Naive B cell (primary cell): Measurements from ENCODE around the gene EFCAB6. TPM values are rescaled to one million over a fixed set of nuclear protein-coding genes. Genes with fewer than 3 reads are reported as not detected.

Experiments
- ATAC-seq, 2 donors: fragments of 150-1000 bp; cut with Tn5 transposase; 2 replicates each; pipeline ENCODE4 v1.10.0; 2021; ENCODE audit warnings: low read depth in 2 of 2, mild to moderate bottlenecking in 2 of 2, moderate library complexity in 2 of 2
- DNase-seq: peaks from one replicate; pipeline ENCODE4 v3.0.0; 2022
- H3K27ac Mint-ChIP-seq, 6 donors: one replicate each; pipeline ENCODE4 v1.8.0; 2020 to 2022; ENCODE audit warnings: mild to moderate bottlenecking in 6 of 6, mixed read lengths in 6 of 6, moderate library complexity in 5 of 6, inconsistent platforms in 2 of 6
- H3K27me3 Mint-ChIP-seq, 3 donors: one replicate each; pipeline ENCODE4 v1.8.0; 2021 to 2022; ENCODE audit warnings: mixed read lengths in 3 of 3, mild to moderate bottlenecking in 1 of 3
- H3K36me3 Mint-ChIP-seq, 2 donors: one replicate each; pipeline ENCODE4 v1.8.0; 2020 to 2022; ENCODE audit warnings: mixed read lengths in 2 of 2, inconsistent platforms in 1 of 2, mild to moderate bottlenecking in 1 of 2
- H3K4me1 Mint-ChIP-seq, 3 donors: one replicate each; pipeline ENCODE4 v1.8.0; 2020 to 2022; ENCODE audit warnings: mixed read lengths in 3 of 3, inconsistent platforms in 1 of 3, mild to moderate bottlenecking in 1 of 3, moderate library complexity in 1 of 3
- H3K4me3 Mint-ChIP-seq, 8 donors: one replicate each; pipeline ENCODE4 v1.8.0; 2020 to 2022; ENCODE audit warnings: mild to moderate bottlenecking in 8 of 8, mixed read lengths in 8 of 8, moderate library complexity in 8 of 8, inconsistent platforms in 2 of 8
- H3K9me3 Mint-ChIP-seq, 7 donors: one replicate each; pipeline ENCODE4 v1.8.0; 2020 to 2022; ENCODE audit warnings: mixed read lengths in 7 of 7, mild to moderate bottlenecking in 5 of 7, inconsistent platforms in 2 of 7, moderate library complexity in 1 of 7
- polyA plus RNA-seq, 6 donors: library from polyadenylated mRNA; unstranded; fragments of 300-500 nt; fragmentation: Illumina TruSeq; gene quantifications; one replicate each; pipeline ENCODE4 v1.2.3, GENCODE V29; 2021; ENCODE audit warnings: low read depth in 6 of 6

EFCAB6 gene
- polyA plus RNA-seq, 6 donors from 2014 or later, result not detected

GRCh38 chr22:43592476-43592875 is 219.6 kb downstream of the EFCAB6 start:
- no peak overlapping the region for H3K27ac Mint-ChIP-seq
- no peaks in the 10 kb centered on the region for H3K36me3 Mint-ChIP-seq
- DNase-seq, result no peak
- H3K4me1 Mint-ChIP-seq, result peaks cover 0 to 1% (median 0%) of the 10 kb centered on the region in 3 donors
- no peak for ATAC-seq
- H3K9me3 Mint-ChIP-seq, result peaks cover 4 to 46% (median 17%) of the 10 kb centered on the region in 7 donors
- peaks cover 21 to 44% (median 26%) of the 10 kb centered on the region in 3 donors for H3K27me3 Mint-ChIP-seq
- no peak overlapping the region for H3K4me3 Mint-ChIP-seq

DNA sequence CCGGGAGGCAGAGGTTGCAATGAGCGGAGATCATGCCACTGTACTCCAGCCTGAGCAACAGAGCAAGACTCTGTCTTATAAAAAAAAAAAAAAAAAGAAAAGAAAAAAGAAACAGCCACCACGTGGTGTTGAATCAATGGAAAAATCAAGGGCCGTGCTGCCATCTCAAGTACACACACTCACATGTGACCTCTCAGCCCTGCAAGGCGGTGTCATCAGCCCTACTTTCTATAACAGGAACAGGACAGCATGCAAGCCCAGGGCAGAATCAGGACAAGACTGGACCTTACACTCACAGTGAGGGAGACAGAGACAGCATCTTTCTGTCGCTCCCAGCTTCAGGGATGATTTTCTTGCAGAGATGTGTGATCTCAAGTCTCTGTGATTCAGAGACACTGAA is 220.7 kb downstream of the EFCAB6 start:
- peaks cover 0 to 1% (median 0%) of the 10 kb centered on the region in 3 donors for H3K4me1 Mint-ChIP-seq
- H3K9me3 Mint-ChIP-seq, result peaks cover 4 to 47% (median 17%) of the 10 kb centered on the region in 7 donors
- H3K36me3 Mint-ChIP-seq, result no peaks in the 10 kb centered on the region
- no peak overlapping the region for H3K4me3 Mint-ChIP-seq
- H3K27ac Mint-ChIP-seq, result no peak overlapping the region
- no peak for DNase-seq
- no peak for ATAC-seq
- peaks cover 32 to 52% (median 32%) of the 10 kb centered on the region in 3 donors for H3K27me3 Mint-ChIP-seq

- peaks cover 0 to 1% (median 0%) of the 10 kb centered on the region in 3 donors for H3K4me1 Mint-ChIP-seq
- no peak overlapping the region for H3K27ac Mint-ChIP-seq
- no peak overlapping the region for H3K4me3 Mint-ChIP-seq
- peaks cover 40 to 45% (median 44%) of the 10 kb centered on the region in 3 donors for H3K27me3 Mint-ChIP-seq
- DNase-seq, result no peak
- ATAC-seq, result no peak
- peaks cover 0 to 20% of the 10 kb centered on the region in 2 donors for H3K36me3 Mint-ChIP-seq
- peaks cover 9 to 59% (median 23%) of the 10 kb centered on the region in 7 donors for H3K9me3 Mint-ChIP-seq
Observed at GRCh38 chr22:43587574-43587973, 224.5 kb downstream of the EFCAB6 start.

- ATAC-seq (no peak), DNase-seq (no peak)
- Mint-ChIP-seq H3K27me3 (peaks cover 30 to 40% (median 32%) of the 10 kb centered on the region in 3 donors), H3K27ac (no peak overlapping the region), H3K4me1 (no peaks in the 10 kb centered on the region), H3K9me3 (peaks cover 14 to 70% (median 33%) of the 10 kb centered on the region in 7 donors), H3K36me3 (peaks cover 0 to 25% of the 10 kb centered on the region in 2 donors), H3K4me3 (no peak overlapping the region)
Observed at GRCh38 chr22:43583501-43583900, 228.6 kb downstream of the EFCAB6 start.

GRCh38 chr22:43582394-43582793 is 229.7 kb downstream of the EFCAB6 start:
- Mint-ChIP-seq H3K4me3 (no peak overlapping the region), H3K9me3 (peaks cover 13 to 60% (median 27%) of the 10 kb centered on the region in 7 donors), H3K27me3 (peaks cover 26 to 35% (median 27%) of the 10 kb centered on the region in 3 donors), H3K36me3 (peaks cover 0 to 25% of the 10 kb centered on the region in 2 donors), H3K4me1 (no peaks in the 10 kb centered on the region), H3K27ac (no peak overlapping the region)
- ATAC-seq (no peak), DNase-seq (no peak)

DNA sequence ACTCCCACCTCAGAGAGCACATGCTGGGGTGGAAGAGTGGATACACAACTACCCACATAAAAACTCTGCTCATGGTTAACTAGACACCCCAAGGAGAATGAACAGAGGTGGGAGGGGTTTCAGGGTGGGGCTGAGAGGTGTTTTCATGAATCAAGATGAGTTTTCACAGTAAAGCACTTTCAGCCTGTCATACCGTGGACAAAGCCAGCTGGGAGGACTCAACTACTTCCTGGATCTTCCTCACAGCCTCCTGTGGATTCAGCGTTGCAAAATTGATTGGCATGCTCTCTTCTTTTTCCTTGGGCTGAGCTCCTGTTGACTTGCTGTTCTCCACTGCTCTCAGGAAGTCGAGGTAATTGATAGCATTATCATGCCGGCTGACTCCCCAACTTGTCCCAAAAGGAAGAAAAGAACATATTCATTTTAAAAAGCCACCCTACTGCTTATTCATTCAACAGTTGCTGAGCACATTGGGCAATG is 231.8 kb downstream of the EFCAB6 start:
- peaks cover 8 to 40% (median 23%) of the 10 kb centered on the region in 7 donors for H3K9me3 Mint-ChIP-seq
- no peak overlapping the region for H3K4me3 Mint-ChIP-seq
- H3K27ac Mint-ChIP-seq, result no peak overlapping the region
- H3K36me3 Mint-ChIP-seq, result peaks cover 0 to 21% of the 10 kb centered on the region in 2 donors
- H3K4me1 Mint-ChIP-seq, result no peaks in the 10 kb centered on the region
- DNase-seq (no peak), ATAC-seq (no peak)
- peaks cover 8 to 20% (median 14%) of the 10 kb centered on the region in 3 donors for H3K27me3 Mint-ChIP-seq

DNA sequence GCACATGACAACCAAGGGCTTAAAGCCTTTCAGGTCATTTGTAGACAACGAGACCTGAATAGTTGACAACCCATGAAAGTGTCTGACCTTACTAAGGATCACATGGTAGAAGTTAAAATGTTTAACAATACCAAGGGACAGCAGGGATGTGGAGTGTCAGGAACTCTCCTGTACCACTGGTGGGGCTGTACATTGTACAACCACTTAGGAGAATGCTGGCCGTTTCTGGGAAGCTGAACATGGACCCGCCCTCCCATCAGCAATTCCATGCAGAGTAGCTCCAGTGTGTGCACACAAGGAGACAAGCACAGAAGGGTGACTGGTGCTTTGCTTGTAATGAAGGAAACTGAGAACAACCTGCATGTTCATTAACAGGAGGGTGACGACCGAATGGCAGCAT is 237.4 kb downstream of the EFCAB6 start:
- no peak for ATAC-seq
- Mint-ChIP-seq H3K36me3 (no peaks in the 10 kb centered on the region), H3K4me1 (no peaks in the 10 kb centered on the region), H3K4me3 (no peak overlapping the region), H3K27ac (no peak overlapping the region), H3K27me3 (peaks cover 13 to 17% (median 16%) of the 10 kb centered on the region in 3 donors), H3K9me3 (no peaks in the 10 kb centered on the region)
- DNase-seq, result no peak

GRCh38 chr22:43572710-43573109 is 239.4 kb downstream of the EFCAB6 start:
- H3K4me1 Mint-ChIP-seq, result no peaks in the 10 kb centered on the region
- H3K27ac Mint-ChIP-seq, result no peak overlapping the region
- H3K36me3 Mint-ChIP-seq, result no peaks in the 10 kb centered on the region
- H3K27me3 Mint-ChIP-seq, result peaks cover 16 to 26% (median 21%) of the 10 kb centered on the region in 3 donors
- no peak overlapping the region for H3K4me3 Mint-ChIP-seq
- DNase-seq (no peak), ATAC-seq (no peak)
- no peaks in the 10 kb centered on the region for H3K9me3 Mint-ChIP-seq

- peaks cover 9 to 40% (median 30%) of the 10 kb centered on the region in 3 donors for H3K27me3 Mint-ChIP-seq
- no peak overlapping the region for H3K27ac Mint-ChIP-seq
- H3K4me1 Mint-ChIP-seq, result no peaks in the 10 kb centered on the region
- no peak overlapping the region for H3K4me3 Mint-ChIP-seq
- no peaks in the 10 kb centered on the region for H3K9me3 Mint-ChIP-seq
- no peaks in the 10 kb centered on the region for H3K36me3 Mint-ChIP-seq
- no peak for DNase-seq
- no peak for ATAC-seq
Observed at GRCh38 chr22:43571181-43571580, 240.9 kb downstream of the EFCAB6 start.

DNA sequence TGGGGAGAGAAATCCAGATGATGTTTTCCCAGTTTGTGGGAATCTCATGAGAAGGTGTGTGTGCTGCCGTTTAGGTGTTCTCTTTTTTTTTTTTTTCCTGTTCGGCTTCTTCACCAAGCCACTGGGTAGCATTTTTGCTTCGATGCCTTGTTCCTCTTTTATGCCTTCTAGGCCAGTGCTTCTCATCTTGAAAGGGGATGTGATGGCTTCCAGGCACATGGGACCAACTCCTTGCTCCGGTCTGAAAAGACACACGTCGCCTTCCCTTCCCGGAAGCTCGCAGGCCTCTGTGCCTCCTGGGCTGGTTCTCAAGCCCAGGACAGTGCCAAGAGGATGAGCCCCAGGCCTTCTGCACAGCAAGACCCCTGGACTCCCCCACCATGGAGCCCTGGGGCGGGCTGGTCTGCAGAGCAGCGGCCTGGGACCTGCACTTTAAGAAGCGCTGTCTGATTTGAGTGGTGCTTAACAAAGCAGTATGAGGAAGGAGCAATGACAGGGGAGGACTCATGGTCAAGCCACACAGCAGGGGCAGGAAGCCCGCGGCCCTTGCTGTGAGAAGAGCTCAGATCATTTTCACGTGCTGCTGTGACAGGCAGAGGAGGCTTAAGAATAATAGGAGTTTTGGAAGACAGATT is 241.5 kb downstream of the EFCAB6 start:
- no peaks in the 10 kb centered on the region for H3K9me3 Mint-ChIP-seq
- H3K27me3 Mint-ChIP-seq, result peaks cover 9 to 41% (median 31%) of the 10 kb centered on the region in 3 donors
- H3K4me3 Mint-ChIP-seq, result no peak overlapping the region
- no peak for ATAC-seq
- no peaks in the 10 kb centered on the region for H3K36me3 Mint-ChIP-seq
- H3K4me1 Mint-ChIP-seq, result no peaks in the 10 kb centered on the region
- H3K27ac Mint-ChIP-seq, result peak overlapping the region in 1 of 6 donors; percentile 43
- no peak for DNase-seq

DNA sequence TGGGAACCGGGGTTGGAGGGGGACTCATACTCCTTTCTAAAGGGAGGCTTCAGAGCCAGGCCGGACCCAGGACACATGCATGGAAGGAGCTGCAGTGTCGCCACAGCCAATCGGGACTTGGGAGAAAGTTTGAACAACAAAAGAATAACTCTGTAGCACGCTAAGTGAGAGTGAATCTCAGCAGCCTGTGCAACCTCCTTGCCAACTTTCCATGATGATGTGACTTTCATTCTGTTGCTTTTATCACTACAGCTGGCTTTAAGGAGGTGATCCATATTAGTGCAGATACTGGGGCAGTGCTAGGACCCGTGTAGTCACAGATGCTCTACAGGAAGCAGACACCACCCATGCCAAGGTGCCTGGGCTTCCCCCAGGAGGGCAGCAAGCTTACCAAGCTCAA is 243.0 kb downstream of the EFCAB6 start:
- H3K9me3 Mint-ChIP-seq, result peaks cover 0 to 4% (median 0%) of the 10 kb centered on the region in 7 donors
- H3K4me3 Mint-ChIP-seq, result no peak overlapping the region
- H3K27me3 Mint-ChIP-seq, result peaks cover 9 to 41% (median 31%) of the 10 kb centered on the region in 3 donors
- no peaks in the 10 kb centered on the region for H3K36me3 Mint-ChIP-seq
- DNase-seq (no peak), ATAC-seq (no peak)
- no peaks in the 10 kb centered on the region for H3K4me1 Mint-ChIP-seq
- no peak overlapping the region for H3K27ac Mint-ChIP-seq

GRCh38 chr22:43567691-43568324 is 244.3 kb downstream of the EFCAB6 start:
- Mint-ChIP-seq H3K36me3 (no peaks in the 10 kb centered on the region), H3K4me1 (no peaks in the 10 kb centered on the region), H3K27ac (no peak overlapping the region), H3K4me3 (no peak overlapping the region), H3K9me3 (peaks cover 0 to 4% (median 0%) of the 10 kb centered on the region in 7 donors), H3K27me3 (peaks cover 9 to 37% (median 28%) of the 10 kb centered on the region in 3 donors)
- DNase-seq (no peak), ATAC-seq (no peak)

DNA sequence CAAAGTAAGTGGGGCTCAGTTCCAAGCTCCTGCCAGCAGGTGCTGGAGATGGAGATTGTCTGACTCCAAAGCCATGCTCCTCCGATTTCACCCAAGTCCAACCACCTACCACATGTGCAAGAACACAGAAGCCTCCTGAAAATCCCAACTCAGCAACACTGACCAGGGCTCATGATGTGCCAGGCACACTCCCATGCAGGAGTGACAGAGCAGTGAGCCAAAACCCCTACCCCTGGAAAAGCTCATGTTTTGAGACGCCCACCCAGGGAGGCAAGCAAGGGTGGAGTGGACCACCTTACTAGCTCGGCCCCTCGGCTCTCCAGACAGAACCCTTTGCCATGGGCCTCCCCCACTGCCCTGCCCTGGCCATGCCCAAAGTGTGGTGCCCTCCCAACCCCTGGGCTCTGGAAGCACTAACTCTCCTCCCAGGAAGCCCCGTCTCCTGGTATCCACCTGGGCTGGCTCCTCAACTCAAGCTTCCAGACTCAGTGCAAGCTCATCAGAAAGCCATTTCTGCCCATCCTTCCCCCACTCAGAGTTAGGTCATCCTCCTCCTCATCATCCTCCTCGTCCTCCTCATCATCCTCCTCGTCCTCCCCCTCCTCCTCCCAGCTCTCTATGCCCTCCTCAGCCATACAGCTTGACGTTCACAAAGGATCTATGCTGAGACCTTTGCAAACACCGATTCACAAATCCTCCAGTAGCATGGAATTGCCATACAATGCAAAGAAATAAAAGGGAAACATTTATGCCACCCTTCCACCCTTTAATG is 245.4 kb downstream of the EFCAB6 start:
- peak overlapping the region in 1 of 8 donors; percentile 35 for H3K4me3 Mint-ChIP-seq
- no peak for DNase-seq
- H3K27ac Mint-ChIP-seq, result peak overlapping the region in 2 of 6 donors; percentile 12 to 74
- no peaks in the 10 kb centered on the region for H3K4me1 Mint-ChIP-seq
- no peaks in the 10 kb centered on the region for H3K36me3 Mint-ChIP-seq
- peaks cover 6 to 27% (median 21%) of the 10 kb centered on the region in 3 donors for H3K27me3 Mint-ChIP-seq
- ATAC-seq, result no peak
- peaks cover 0 to 4% (median 0%) of the 10 kb centered on the region in 7 donors for H3K9me3 Mint-ChIP-seq
